ENCODE data around the gene GID8. TPM values are rescaled to one million over a fixed set of nuclear protein-coding genes. Genes with fewer than 3 reads are reported as not detected.

Gene GID8
- total RNA-seq, 4 donors from 2014 or later: 22.4 to 30.1 (median 25.6) TPM

DNA sequence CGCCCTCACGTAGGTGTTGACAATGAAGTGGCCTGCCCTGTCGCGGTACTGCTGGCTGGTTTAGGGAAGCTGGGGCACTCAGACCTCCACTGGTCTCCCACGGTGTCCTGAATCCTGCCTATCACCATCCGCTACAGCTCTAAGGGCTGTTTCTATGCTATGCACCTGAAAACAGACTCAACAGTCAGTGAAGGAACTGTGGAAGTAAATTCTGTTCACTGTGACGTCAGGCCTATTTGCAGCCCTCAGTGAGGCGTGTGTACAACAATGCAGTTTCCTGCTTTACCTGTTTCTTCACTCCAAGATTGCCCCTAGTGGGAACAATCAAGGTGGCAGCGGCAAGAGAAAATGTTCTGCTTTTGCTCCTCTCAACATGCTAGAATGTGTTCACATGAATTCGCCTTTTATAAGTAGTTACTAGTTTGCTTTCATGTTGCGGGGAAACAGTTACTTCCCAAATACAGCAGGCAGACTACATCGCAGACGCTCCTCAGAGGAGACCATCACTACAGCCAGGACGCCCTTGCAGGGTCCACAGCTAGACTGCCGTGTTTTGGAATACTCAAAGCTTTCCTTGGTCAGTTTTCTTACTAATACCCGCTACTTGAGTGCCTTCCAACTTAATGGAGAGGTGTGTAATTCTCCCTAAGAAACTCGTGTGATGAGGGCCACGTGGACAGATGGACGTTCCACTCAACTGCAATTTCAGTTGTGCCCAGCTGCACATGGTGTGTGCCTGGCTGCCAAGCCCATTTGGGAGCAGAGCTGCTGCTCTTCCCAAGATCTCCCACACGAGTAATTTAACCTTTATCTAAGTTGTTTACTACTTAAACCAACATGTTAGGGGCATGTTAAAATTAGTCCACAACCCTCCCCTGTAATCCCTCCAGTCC lies 37.0 kb upstream of the GID8 start:
- Histone ChIP-seq H3K27me3 (no peaks in the 10 kb centered on the region), H3K27ac (replicated peaks in 1 of 4) (peak overlapping the region in 2 of 4 donors; percentile 12 to 36), H3K4me3 (no peak overlapping the region), H3K9me3 (no peaks in the 10 kb centered on the region), H3K4me1 (peaks cover 24 to 34% (median 29%) of the 10 kb centered on the region in 4 donors), H3K36me3 (peaks cover 46 to 63% (median 51%) of the 10 kb centered on the region in 4 donors)
- intact Hi-C loops (cut with DNase I): loop anchor here (5.0 kb wide), 1 partner anchor 106 kb away; the partner anchor contains the start of gene BHLHE23
- WGBS: 56% methylated on average over 20 of the region's 20 CpGs
- no peak for TF ChIP-seq EP300 (IDR thresholded peaks at IDR 0.05)
- TF ChIP-seq, protein P1, sequence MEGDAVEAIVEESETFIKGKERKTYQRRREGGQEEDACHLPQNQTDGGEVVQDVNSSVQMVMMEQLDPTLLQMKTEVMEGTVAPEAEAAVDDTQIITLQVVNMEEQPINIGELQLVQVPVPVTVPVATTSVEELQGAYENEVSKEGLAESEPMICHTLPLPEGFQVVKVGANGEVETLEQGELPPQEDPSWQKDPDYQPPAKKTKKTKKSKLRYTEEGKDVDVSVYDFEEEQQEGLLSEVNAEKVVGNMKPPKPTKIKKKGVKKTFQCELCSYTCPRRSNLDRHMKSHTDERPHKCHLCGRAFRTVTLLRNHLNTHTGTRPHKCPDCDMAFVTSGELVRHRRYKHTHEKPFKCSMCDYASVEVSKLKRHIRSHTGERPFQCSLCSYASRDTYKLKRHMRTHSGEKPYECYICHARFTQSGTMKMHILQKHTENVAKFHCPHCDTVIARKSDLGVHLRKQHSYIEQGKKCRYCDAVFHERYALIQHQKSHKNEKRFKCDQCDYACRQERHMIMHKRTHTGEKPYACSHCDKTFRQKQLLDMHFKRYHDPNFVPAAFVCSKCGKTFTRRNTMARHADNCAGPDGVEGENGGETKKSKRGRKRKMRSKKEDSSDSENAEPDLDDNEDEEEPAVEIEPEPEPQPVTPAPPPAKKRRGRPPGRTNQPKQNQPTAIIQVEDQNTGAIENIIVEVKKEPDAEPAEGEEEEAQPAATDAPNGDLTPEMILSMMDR (IDR thresholded peaks at IDR 0.05): no peak
- TF ChIP-seq POLR2AphosphoS5 (IDR thresholded peaks at IDR 0.05): no peak
- no peak for TF ChIP-seq POLR2A (IDR thresholded peaks at IDR 0.05; ENCODE audit: low read depth)
- no peak for DNase-seq (ENCODE audit: extremely low spot score)

DNA sequence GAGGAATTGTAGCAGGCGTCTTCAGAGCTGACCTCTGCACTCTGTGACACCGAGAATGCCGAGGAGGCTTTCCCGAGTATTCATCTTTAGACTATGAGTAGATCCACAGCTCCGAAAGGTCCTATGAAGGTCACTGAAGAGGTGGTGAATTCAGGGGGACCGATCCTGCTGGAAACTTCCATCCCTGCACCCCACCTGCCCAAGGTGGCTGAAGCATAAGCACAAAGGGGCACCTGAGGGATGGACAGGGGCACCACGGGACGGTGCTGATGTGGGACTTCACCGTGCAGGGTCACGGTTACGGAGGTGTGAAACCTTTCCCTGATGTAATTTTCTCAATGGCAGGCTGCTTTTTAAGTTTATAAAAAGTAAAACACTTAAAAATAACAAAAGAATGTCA lies 36.1 kb upstream of the GID8 start:
- no peaks in the 10 kb centered on the region for H3K9me3 ChIP-seq
- intact Hi-C loops (cut with DNase I): loop anchor here (5.0 kb wide), 1 partner anchor 105 kb away; the partner anchor contains the start of gene BHLHE23
- TF ChIP-seq, protein P1 (IDR thresholded peaks at IDR 0.05): no peak
- TF ChIP-seq EP300 (IDR thresholded peaks at IDR 0.05): no peak
- no peak for TF ChIP-seq POLR2A (IDR thresholded peaks at IDR 0.05; ENCODE audit: low read depth)
- TF ChIP-seq POLR2AphosphoS5 (IDR thresholded peaks at IDR 0.05): no peak
- no peak overlapping the region for H3K27ac ChIP-seq (replicated peaks in 1 of 4)
- 91% methylated on average over 11 of the region's 11 CpGs for WGBS
- DNase-seq (ENCODE audit: extremely low spot score): no peak
- H3K27me3 ChIP-seq: no peaks in the 10 kb centered on the region
- peaks cover 46 to 63% (median 56%) of the 10 kb centered on the region in 4 donors for H3K36me3 ChIP-seq
- H3K4me1 ChIP-seq: peaks cover 28 to 34% (median 30%) of the 10 kb centered on the region in 4 donors
- no peak overlapping the region for H3K4me3 ChIP-seq

DNA sequence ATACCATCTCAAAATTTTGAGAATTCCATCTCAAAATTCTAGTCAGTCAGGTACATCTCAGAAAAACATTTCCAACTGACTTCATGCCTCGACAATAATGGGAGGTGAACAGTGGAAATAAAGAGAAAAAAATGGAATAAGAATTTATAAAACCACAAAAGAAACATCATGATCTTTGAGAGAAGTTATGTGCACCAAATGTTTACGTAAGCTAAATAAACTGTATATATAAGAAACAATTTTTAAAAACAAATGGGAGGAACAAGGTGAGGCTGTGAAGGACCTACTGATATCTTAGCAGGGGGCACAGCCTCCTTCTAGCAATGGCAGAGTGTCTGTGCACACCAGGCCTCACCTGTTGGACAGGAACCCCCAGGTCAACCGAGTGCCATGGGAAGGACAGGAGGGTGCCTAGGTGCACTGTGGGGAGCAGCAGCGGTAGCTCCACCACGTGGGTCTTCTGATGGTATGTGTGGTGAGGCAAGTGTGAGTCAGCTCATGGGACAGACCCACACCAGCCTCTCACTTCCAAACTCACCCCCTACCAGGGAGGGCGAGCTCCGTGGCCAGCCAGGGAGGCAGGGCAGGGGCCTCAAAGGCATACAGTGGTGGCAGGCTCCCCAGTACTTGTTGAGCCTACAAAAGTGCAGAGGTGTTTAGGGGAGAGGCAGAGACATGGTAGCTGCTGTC lies 34.9 kb upstream of the GID8 start:
- no peak for TF ChIP-seq POLR2A (IDR thresholded peaks at IDR 0.05; ENCODE audit: low read depth)
- TF ChIP-seq EP300 (IDR thresholded peaks at IDR 0.05): no peak
- TF ChIP-seq, protein P1 (IDR thresholded peaks at IDR 0.05): no peak
- Histone ChIP-seq H3K4me1 (peaks cover 29 to 37% (median 32%) of the 10 kb centered on the region in 4 donors), H3K9me3 (no peaks in the 10 kb centered on the region), H3K27ac (replicated peaks in 1 of 4) (no peak overlapping the region), H3K36me3 (peaks cover 58 to 74% (median 68%) of the 10 kb centered on the region in 4 donors), H3K4me3 (no peak overlapping the region), H3K27me3 (no peaks in the 10 kb centered on the region)
- DNase-seq (ENCODE audit: extremely low spot score): no peak
- intact Hi-C loops (cut with DNase I): loop anchor here (5.0 kb wide), 1 partner anchor 104 kb away; the partner anchor contains the start of gene BHLHE23
- 71% methylated on average over 5 of the region's 7 CpGs for WGBS

GRCh38 chr20:62905536-62906117 lies 32.3 kb upstream of the GID8 start:
- intact Hi-C loops (cut with DNase I): no loop called here
- Histone ChIP-seq H3K36me3 (peaks cover 83 to 100% (median 94%) of the 10 kb centered on the region in 4 donors), H3K9me3 (no peaks in the 10 kb centered on the region), H3K4me1 (peaks cover 8 to 26% (median 18%) of the 10 kb centered on the region in 4 donors), H3K27me3 (no peaks in the 10 kb centered on the region), H3K4me3 (no peak overlapping the region), H3K27ac (replicated peaks in 1 of 4) (no peak overlapping the region)
- TF ChIP-seq POLR2AphosphoS5 (IDR thresholded peaks at IDR 0.05) (no peak), EP300 (IDR thresholded peaks at IDR 0.05) (no peak), POLR2A (IDR thresholded peaks at IDR 0.05; ENCODE audit: low read depth) (no peak)
- TF ChIP-seq, protein P1 (IDR thresholded peaks at IDR 0.05): no peak
- WGBS: 89% methylated on average over 17 of the region's 17 CpGs
- no peak for DNase-seq (ENCODE audit: extremely low spot score)

Data from esophagus muscularis mucosa (tissue), 4 donors.